Measurements from ENCODE around the gene UGT1A3.

- TF ChIP-seq CTCF (IDR thresholded peaks at IDR 0.05) (no peak), POLR2A (IDR thresholded peaks at IDR 0.05) (no peak)
Observed at GRCh38 chr2:233713262-233713615, 15.6 kb upstream of the UGT1A3 start.

All from thyroid gland (tissue), 4 donors.